HuH-7.5 (cell line): Measurements from ENCODE around the gene CASP6.

Experiments
- DNase-seq: peaks from one replicate; pipeline ENCODE4 v3.0.0; 2011; ENCODE audit warnings: low spot score

Gene CASP6

DNA sequence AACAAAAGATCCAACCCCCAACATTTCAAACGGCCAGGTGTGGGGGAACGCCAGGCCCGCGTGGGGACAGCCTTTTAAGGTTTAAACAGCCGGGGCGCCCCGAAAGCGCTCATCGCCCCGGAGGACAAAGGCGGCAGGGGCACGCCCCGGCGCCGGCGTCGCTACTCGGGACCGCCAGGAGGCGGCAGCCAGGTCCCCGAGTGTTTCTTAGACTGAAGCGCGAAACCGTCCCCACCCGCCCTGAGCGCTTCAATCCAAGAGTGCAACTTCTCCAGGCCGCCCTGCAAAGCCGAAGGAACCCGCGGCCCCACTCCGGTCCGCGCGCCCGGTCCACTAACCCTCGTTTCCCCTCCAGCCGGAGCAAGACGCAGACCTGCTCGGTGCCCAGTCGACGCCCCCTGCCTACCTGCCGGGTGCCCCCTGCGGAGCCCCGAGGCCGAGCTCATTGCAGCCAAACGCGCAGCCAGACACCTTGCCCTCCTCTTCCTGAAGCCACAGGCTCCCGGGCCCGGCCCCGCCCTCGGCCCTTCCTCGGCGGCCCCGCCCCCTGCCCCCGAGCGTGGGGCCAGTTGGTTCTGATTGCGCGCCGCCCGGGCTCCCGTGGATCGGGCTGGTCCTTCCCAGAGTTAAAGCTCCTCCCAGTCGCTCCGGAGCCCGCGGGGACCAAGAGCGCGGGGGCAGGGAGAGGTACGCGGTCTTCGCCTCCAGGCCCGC is at the start of gene CASP6:
TSS of gene CASP6 (minus strand) at position 496 of the 714 bp plus-strand sequence. CDS start at position 446, 50 bp downstream.
- peak; percentile 48 for DNase-seq

DNA sequence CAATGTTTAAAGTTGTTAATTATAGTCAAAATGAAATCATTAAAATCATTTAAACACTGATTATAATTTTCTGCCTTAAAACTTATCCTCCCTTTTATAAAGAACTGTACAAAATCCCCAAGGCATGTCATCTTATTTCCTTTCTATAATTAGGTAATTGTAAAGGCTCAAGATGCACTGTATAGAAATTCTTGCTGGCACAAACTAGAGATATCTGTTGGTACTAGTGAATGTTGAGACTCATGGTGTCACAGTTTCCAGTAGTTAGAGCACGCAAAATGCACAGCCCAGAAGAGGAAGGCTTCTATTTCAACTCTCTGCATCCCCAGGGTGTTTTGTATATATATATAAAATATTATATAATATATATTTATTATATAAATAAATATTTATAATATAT is 49.3 kb upstream of the CASP6 start:
- no peak for DNase-seq

DNA sequence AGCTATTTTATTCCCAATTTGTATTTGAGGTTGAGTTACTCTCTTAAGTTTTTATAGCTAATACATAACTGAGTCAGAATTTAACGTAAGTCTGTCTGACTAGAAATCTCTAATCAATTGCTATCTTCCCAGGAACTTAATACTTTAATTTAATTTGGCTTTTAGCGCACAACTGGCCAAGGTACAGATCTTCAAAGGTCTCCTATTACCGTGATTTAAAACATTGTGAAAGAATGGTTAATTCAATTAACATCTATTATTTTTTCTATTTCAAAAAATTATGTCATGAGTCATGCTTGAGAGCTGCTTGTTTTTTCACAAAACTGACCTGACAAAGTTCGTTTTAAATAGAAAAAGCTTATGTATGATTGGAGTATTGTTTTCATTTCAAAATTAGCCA is 48.6 kb upstream of the CASP6 start:
- no peak for DNase-seq

DNA sequence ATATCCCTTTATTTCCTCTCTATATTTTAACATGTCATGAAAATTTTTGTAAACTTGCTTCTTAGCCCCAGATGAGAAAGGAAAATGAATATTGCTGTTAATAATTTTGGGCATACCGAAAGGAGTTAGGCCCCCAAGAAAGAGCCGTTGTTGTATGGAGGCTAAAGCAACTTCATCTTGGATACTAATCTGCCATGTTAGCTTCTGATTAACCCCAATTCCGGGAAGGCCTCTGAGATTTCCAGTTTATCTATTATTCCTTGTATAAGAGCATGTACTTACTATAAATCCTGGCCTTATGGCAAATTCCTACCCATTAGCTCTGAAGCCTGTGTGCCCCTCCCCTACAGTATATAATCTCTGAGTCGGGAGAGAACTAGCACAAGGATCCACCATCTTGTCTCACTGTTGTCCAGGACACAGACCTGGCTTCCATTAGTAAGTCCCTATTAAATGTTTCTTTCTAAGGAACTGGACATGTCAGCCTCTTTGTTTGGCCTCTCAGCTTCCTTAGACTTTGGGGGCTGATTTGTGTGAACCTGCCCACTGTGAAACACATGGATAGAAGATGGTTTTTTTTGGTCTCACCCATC is 47.5 kb upstream of the CASP6 start:
- no peak for DNase-seq

DNA sequence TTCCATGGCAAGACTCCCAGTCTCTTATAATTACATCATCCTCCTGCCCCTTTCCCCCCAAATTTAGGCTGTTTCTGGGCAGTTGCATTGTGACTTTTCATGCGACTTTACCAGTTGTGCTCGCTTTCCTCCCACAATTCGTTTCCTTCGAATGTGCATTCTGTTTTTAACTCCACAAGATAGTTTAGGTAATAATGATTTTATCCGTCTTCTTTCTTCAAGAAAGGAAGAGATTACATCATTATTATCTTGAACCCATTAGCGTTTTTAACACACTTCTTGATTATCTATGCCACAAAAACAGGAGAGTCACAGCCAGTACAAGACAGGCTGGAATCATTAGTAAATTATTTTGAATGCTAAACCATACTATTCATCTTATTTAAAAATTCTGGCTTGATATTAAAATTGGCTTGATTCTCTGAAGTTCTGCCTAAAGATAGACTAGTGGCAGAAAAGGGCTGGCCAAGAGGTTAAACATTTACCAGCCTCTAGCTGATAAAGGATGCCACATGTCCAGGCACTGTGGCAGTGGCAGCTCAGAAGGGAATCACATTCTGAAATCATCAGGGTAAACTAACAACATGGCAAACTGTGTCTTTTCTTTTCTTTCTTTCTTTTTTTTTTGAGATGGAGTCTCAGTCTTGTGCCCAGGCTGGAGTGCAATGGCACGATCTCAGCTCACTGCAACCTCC is 46.3 kb upstream of the CASP6 start:
- no peak for DNase-seq

DNA sequence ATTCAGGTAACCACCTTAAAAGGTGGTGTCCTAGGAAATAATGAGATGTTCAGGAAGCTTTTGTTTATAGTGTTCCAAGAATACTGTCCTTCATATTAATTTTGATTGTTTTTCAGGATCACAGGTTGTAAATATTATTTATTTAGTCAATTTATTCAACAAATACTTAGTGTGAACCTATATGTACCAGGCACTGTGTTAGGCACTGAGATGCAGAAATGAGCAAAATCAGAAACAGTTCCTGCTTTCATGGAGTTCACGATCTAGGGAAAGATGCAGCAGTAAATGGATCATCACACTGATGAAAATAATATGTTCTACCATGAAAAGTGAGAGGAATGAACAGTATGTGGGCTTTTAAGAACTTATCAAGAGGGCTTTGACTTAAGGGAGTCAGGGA is 44.9 kb upstream of the CASP6 start:
- DNase-seq = no peak

DNA sequence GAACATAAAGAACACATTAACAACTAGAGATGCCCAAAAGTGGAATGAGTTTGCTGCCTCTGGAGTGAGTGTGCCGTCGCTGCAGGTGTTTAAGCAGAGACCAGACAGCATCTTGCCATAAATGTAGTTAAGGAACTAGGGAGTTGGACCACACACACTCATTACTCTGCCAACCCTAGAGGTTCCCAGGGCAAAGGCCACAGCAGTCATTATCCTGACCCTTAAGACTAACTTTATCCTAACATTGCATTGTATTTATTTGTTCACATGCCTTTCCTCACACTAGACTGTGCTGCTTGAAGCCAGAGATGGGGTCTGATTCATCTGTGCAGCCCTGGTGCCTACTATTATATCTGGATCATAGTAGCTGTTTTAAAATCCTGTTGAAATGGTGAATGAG is 43.5 kb upstream of the CASP6 start:
- DNase-seq = no peak

DNA sequence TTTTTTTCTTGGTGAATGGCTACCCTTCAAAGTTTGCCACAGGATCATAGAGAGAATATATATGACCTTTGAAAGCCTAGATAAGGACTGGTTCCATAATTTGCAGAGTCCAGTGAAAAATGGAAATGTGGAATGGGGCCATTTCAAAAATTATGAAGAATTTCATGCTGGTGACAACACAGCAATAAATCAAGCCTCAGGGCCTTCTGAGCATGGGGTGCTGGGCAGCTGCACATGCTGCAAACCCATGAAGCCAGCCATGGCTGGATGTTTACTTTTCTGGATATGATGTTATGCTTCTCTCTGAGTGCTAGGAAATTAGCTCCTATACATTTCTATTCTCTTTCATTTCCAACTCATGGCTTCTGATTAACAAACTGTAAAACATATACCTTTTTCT is 42.6 kb upstream of the CASP6 start:
- DNase-seq = no peak

DNA sequence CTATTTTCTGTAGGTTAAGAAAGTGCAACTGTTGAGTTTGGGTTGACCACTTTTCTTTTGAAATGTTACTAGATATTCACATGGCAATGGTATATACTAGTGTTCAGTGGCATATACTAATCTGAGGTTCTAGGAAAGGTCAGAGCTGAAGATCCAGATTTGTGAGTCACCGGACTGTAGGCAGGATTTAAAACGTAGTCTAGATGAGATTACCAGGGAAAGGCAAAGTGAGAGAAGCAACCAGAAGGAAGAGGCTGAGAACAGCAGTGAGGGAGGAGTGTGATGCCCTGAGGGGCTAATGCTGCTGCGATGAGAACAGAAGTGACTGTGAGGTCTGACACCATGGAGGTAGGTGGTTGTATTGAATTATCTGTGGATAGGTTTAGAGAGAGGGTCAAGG is 36.3 kb upstream of the CASP6 start:
- no peak for DNase-seq

DNA sequence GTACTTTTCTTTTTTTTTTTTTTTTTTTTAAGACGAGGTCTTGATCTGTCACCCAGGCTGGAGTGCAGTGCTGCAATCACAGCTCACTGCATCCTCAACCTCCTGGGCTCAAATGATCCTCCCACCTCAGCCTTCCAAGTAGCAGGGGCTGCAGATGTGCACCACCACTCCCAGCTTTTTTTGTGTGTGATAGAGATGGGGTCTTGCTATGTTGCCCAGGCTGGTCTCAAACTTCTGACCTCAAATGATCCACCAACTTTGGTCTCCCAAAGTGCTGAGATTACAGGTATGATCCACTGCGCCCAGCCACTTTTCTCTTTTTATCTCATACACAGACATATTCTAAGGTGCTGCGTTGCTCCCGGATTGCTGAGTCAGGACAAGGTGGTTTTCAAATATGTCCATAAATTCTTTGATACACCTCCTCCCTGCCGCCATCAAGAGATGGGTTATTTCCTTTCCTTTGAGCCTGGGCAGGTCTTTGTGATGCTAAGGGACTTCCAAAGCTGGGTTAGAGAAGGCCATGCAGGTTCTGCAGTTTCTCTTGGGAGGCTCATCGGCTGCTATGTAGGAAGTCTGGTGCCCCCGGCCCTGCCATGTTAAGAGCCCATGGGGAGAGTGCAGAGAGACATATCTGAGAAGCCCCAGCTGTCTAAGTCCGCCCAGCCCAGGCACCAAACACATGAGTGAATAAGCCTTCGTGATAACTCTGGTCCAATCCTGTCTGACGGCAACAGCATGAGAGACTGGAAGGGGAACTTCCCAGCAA is 35.0 kb upstream of the CASP6 start:
- no peak for DNase-seq

DNA sequence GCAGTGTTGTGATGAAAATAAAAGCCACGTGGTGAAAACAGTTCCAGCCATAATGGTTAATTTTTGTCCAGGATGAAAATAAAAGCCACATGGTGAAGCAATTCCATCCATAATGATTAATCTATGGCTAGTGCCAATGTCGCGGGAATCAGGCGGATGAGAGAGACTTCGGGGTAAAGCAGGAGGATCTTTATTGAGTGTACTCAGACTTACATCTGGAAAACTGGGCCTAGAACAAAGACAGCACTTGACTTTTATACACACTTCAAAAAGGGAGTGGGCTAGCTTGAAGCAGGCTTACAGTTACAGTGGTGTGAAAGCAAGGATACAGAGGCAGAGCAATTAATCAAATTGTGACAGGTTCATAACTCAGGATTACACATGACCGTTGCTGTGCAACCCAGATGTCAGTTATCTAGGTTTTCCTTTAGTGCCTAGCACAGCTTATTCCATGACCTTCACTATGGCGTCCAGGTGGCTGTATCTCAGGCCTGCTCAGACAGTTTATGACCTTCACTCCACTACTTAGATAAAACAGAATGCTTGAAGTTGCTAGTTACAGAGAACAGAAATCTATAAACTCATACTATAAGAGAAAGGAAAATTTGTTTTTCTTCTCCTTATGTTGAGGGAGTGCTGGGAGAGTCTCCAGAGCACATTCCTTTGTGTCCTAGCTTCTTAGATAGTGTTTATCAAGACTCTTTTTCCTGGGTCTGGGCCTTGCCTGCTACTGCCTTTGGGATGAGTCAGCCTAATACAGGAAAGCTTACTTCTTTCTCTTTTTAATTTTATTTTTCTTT is 32.5 kb upstream of the CASP6 start:
- no peak for DNase-seq

DNA sequence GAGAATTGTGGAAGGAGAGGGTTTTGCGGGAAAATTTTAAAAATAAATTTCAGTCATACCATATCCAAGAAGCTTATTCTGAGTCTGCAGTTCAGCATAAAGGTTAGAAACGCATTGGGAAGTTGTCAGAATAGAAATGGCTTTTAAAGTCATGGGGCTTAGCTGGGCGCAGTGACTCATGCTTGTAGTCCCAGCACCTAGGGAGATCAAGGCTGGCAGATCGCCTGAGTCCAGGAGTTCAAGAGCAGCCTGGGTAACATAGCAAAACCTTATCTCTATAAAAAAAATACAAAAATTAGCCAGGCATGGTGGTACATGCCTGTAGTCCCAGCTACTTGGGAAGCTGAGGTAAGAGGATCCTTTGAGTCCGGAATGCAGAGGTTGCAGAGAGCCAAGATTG is 30.5 kb upstream of the CASP6 start:
- DNase-seq = no peak

DNA sequence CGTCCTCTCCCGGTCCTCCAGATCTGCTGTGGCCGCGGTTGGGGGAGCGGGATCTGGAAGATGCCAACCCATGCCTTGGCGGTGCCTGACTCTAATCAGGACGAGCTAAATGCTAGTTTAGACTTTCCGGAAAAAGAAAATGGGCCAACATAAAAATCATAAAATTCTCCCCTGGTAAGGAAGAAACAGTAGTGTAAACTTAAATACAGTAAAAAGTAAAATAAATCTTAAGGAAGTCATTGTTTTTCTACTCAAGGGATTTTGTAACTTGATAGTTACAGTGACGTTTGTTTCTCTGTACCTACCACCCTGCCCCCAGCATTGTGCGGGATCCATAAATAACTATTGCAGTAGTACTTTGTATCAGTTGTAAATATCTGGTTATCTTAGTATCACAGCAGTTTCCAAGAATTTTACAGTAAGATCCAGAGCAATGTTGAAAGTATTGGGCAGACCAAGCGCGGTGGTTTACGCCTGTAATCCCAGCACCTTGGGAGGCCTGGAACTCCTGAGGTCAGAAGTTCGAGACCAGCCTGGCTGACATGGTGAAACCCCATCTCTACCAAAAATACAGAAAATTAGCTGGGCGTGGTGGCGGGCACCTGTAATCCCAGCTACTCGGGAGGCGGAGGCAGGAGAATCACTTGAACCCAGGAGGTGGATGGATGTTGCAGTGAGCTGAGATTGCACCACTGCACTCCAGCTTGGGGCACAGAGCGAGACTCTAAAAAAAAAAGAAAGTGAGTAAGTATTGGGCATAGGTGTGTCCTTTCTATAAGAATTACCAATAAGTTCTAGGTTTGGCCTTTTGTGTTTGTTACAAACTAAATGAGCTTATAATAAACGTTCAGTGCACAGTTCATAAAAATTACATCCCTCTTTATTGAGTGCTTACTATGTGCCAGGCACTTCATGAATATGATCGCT is 27.6 kb upstream of the CASP6 start:
- DNase-seq = no peak

DNA sequence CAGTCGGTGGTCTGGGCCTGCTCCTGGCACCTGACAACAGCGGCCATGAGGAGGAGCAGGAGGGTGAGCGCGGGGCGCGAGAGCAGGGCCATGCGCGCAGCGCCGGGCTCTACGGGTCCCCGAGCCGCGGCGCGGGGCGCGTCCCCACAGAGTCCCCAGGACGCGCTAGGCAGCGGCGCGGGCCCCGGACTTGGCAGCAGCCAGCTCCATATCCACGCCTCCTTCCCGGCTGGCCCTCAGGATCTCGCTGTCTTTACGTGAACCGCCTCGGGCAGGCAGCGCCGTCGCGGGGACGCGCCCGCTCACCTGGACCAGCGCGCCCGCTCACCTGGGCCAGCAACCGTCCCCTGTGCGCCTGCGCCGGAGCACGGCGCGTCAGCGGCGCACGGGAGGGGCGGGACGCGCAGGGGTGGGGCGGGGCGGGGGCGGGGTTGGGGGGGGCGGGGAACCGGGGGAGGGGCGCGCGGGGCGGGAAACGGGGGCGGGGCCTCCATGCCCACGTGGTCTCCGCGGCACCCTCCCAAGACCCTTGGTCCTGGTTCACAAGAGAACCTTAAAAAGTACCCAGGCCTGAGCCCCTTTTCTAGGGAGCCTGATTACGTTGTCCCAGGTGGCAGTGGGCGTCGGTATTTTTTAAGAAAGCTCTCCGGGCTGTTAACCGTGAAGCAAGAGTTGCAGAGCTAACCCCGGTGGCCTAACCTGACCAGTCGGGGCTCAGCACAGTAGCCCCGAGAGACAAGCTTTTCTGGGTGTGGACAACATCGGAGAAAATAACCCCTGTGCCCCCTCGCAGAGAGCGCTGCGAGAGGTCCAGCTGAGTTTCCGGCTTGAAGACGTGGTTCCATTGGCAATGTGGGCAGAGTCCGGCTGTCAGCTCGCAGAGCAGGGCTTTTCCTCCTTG is 26.7 kb upstream of the CASP6 start, which contains the start of gene PLA2G12A:
TSS of gene PLA2G12A (minus strand) at position 353 of the 901 bp plus-strand sequence. CDS start at position 92, 261 bp downstream.
- peak; percentile 61 for DNase-seq

DNA sequence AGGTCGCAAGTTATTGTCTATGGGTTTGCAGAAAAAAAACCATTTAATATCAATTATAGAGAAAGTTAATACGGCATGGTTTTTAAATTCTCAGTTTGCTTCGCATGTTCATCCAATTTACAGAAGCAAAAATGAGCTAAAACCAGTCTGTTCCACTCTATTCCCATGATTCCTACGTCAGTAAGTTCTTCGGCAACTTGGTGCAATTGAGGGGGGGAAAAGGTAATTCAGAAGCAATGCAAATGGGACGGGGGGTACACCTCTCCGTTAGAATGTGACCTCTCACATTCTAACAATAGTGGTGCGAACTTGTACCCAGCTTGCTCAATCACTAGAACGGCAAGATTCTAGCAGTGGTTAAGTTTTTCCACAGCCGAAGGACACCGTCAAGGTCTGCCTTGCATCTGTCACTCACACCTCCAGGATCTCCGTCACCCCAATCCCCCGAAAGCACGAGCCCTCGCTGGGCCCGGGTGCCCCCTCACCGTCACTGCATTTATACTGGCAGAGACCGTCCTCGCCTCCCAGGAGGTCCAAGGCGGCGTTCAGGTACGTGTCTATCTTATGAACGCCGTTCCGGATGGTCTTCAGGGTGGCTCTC is 26.0 kb upstream of the CASP6 start:
- no peak for DNase-seq

DNA sequence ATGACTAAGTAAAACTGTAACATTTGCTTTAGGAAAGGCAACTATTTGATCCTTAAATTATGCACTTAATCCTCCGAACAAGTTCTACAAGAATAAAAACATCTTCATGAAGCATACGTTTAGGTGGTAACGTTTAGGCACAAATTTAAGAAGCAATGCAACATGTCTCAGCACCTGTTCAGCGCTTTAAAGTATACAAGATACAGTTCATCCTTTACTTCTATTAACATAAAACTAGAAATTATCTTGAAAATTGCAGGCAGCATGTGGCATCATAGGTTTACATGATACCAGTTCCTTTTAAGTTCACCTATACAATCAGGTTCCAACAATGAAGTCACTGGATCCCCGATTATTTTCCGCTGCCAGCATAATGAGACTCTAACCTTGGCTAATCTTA is 25.1 kb upstream of the CASP6 start:
- no peak for DNase-seq

DNA sequence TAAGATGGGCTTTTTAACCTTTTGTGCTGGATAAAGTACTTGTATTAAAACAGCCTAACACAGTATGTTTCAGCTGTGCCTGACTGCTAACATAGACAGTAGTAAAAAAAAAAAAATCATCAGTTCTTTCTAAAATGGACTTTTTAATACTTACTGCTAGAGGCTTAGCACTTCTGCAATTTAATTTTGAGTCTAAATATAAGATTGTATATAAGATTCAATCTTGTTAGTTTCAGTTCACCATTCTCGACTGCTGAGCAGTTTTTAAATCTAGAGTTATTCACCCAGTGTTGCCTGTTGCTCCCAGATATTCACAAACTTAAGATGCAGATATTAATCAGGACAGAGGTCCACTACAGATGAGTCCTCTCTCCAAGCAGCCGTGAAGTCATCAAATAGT is 19.9 kb upstream of the CASP6 start:
- no peak for DNase-seq

DNA sequence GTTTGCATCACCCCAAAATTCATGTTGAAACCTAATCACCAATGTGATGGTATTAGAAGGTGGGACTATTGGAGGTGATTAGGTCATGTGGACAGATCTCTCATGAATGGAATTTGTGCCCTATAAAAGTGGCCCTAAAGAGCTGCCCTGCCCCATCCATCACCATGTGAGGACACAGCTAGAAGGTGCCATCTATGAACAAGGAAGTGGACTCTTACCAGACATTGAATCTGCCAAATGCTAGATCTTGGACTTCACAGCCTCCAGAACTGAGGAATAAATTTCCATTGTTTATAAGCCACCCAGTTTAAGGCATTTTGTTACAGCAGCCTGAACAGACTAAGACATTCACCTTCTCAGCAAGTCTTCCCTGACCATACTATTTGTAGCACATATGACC is 19.1 kb upstream of the CASP6 start:
- no peak for DNase-seq

DNA sequence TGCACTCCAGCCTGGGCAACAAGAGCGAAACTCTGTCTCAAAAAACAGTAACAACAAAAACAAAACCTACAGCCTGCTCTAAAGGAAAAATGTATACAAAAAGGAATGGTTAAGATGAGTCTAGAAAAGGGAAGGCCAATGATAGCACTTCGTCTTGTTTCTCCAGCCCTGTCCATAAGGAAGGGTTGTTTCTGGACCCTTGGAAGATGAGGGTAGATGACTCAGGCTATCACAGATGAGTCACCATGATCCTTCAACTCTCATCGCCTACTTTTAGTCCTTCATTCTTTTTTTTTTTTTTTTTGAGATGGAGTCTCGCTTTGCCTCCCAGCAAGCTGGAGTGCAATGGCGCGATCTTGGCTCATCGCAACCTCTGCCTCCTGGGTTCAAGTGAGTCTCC is 17.8 kb upstream of the CASP6 start:
- no peak for DNase-seq
